Keratinocyte (primary cell): ENCODE measurements around the gene RYR1.

Experiments used
- CTCF ChIP-seq, 3 experiments: IDR thresholded peaks in 1 of 3; conservative IDR thresholded peaks in 1 of 3; optimal IDR thresholded peaks in 1 of 3; 2 replicates in 2 of 3; 3 replicates in 1 of 3; pipeline versions ENCODE3 to v1.5.1; 2011; ENCODE audit warnings: low read length in 3 of 3, mild to moderate bottlenecking in 3 of 3, moderate library complexity in 2 of 3, control low read depth in 1 of 3, inconsistent platforms in 1 of 3; ENCODE audit not compliant: insufficient read depth in 2 of 3; ENCODE audit errors: extremely low read depth in 1 of 3
- EZH2 ChIP-seq: IDR thresholded peaks from one replicate; pipeline ENCODE4 v1.6.1; 2012; ENCODE audit warnings: inconsistent platforms, mild to moderate bottlenecking, low read length, moderate library complexity

- TF ChIP-seq CTCF (optimal IDR thresholded peaks at IDR 0.05 in 1 of 3, IDR thresholded peaks at IDR 0.05 in 1 of 3, conservative IDR thresholded peaks at IDR 0.05 in 1 of 3; ENCODE audit: extremely low read depth in 1 of 3, insufficient read depth in 2 of 3, low read length in 3 of 3) (no peak), EZH2 (no peak)
Observed at GRCh38 chr19:38542040-38542439, 108.5 kb downstream of the RYR1 start.
